ENCODE measurements around the gene CDH24. TPM values are rescaled to one million over a fixed set of nuclear protein-coding genes. Genes with fewer than 3 reads are reported as not detected.

CDH24 gene
- polyA plus RNA-seq, 3 donors = 1.9 to 7.0 (median 4.4) TPM

DNA sequence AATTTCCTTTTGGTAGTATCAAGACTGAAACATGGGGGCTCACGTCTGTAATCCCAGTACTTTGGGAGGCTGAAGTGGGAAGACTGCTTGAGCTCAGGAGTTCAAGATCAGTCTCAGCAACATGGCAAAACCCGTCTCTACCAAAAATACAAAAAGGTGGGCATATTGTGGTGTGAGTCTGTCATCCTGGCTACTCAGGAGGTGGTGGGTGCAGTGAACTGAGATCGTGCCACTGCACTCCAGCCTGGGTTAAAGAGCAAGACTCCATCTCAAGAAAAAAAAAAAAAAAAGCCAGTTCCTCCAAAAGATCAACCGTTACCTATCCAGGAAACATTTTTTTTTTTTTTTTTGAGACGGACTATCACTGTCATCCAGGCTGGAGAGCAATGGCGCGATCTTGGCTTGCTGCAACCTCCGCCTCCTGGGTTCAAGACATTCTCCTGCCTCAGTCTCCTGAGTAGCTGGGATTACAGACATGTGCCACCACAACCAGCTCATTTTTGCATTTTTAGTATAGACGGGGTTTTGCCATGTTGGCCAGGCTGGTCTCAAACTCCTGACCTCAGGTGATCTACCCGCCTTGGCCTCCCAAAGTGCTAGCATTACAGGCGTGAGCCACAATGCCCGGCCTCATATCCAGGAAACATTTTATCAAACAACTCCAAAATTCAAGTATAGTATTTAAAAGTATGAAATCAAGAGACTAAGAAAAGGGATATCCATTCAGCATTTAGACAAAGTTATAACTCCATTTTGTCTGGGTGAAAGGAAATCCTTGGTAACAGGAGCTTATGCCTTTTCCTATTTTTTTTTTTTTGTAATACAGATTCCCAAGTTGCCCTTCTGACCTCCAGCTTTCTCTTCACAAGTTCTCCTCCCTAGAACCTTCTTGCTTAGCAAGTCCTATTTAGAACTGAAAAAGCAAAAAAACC is 34.2 kb upstream of the CDH24 start:
- no peak overlapping the region for H3K27ac ChIP-seq (ENCODE audit: low read depth, low read length)
- 80 to 84% (median 84%) methylated on average over 11 to 12 of the region's 12 CpGs for WGBS, 3 donors

GRCh38 chr14:23090254-23090636 is 32.9 kb upstream of the CDH24 start:
- H3K27ac ChIP-seq (ENCODE audit: low read depth, low read length) = no peak overlapping the region
- 85 to 87% (median 85%) methylated on average over 4 of the region's 4 CpGs for WGBS, 3 donors

- WGBS, 3 donors = 89 to 94% (median 89%) methylated on average over 12 of the region's 12 CpGs
- H3K27ac ChIP-seq (ENCODE audit: low read depth, low read length) = no peak overlapping the region
Observed at GRCh38 chr14:23089498-23090253, 32.4 kb upstream of the CDH24 start.

- no peak overlapping the region for H3K27ac ChIP-seq (ENCODE audit: low read depth, low read length)
Observed at GRCh38 chr14:23086565-23086964, 29.2 kb upstream of the CDH24 start.

GRCh38 chr14:23085458-23085857 is 28.1 kb upstream of the CDH24 start:
- H3K27ac ChIP-seq (ENCODE audit: low read depth, low read length) = no peak overlapping the region
- WGBS, 3 donors = 68 to 81% (median 80%) methylated on average over 3 of the region's 3 CpGs

More at GRCh38 chr14:23086565-23086964, 29.2 kb upstream of the CDH24 start:
- 87 to 94% (median 89%) methylated on average over 1 of the region's 1 CpG for WGBS, 3 donors

- H3K27ac ChIP-seq (ENCODE audit: low read depth, low read length) = no peak overlapping the region
- 74 to 89% (median 83%) methylated on average over 1 of the region's 1 CpG for WGBS, 3 donors
Observed at GRCh38 chr14:23080474-23080873, 23.2 kb upstream of the CDH24 start.

GRCh38 chr14:23079716-23080115 is 22.4 kb upstream of the CDH24 start:
- WGBS, 3 donors = 82 to 88% (median 83%) methylated on average over 2 of the region's 2 CpGs
- no peak overlapping the region for H3K27ac ChIP-seq (ENCODE audit: low read depth, low read length)

- WGBS, 3 donors = 18 to 52% (median 22%) methylated on average over 2 of the region's 2 CpGs
- H3K27ac ChIP-seq (ENCODE audit: low read depth, low read length) = no peak overlapping the region
Observed at GRCh38 chr14:23078692-23079116, 21.4 kb upstream of the CDH24 start.

GRCh38 chr14:23077962-23078361 is 20.6 kb upstream of the CDH24 start:
- H3K27ac ChIP-seq (ENCODE audit: low read depth, low read length) = no peak overlapping the region
- 67 to 83% (median 78%) methylated on average over 5 of the region's 5 CpGs for WGBS, 3 donors

DNA sequence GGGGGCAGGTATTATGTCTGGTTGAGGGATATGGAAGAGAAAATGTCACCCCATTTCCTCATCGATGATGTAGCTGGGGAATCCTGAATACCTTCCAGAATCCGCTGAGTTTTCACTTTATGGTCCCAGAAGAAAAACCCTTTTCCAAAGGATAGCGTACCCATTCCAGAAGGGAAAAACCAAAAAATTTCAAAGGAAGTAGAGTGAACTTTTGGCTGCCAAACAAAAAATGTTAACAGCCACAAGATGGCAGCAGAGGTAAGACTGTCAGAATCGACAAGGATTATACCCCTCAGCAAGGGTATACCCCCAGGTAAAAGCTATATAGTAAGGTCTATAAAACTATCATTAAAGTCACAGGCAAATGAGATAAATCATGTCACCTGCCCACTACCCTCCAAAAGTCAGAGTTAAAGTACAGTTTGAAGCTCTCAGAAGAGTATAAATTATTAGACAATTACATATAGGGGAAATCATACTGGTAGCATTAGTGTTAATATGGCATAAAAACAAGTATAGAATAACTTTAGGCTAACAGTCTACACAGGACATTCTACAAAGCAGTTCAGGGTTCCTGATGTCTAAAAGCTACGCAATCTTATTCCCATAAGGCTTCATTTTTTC is 19.6 kb upstream of the CDH24 start:
- WGBS, 3 donors = 59 to 63% (median 61%) methylated on average over 5 of the region's 5 CpGs
- H3K27ac ChIP-seq (ENCODE audit: low read depth, low read length) = no peak overlapping the region

GRCh38 chr14:23074906-23075305 is 17.6 kb upstream of the CDH24 start:
- WGBS, 3 donors = 95 to 100% (median 97%) methylated on average over 1 of the region's 1 CpG
- H3K27ac ChIP-seq (ENCODE audit: low read depth, low read length) = no peak overlapping the region

- 26 to 53% (median 51%) methylated on average over 5 of the region's 5 CpGs for WGBS, 3 donors
- H3K27ac ChIP-seq (ENCODE audit: low read depth, low read length) = peak overlapping the region; percentile 9
Observed at GRCh38 chr14:23071921-23072539, 14.7 kb upstream of the CDH24 start.

- H3K27ac ChIP-seq (ENCODE audit: low read depth, low read length) = no peak overlapping the region
- WGBS, 3 donors = 1 to 3% (median 2%) methylated on average over 14 of the region's 14 CpGs
Observed at GRCh38 chr14:23071244-23071920, 14.1 kb upstream of the CDH24 start.

DNA sequence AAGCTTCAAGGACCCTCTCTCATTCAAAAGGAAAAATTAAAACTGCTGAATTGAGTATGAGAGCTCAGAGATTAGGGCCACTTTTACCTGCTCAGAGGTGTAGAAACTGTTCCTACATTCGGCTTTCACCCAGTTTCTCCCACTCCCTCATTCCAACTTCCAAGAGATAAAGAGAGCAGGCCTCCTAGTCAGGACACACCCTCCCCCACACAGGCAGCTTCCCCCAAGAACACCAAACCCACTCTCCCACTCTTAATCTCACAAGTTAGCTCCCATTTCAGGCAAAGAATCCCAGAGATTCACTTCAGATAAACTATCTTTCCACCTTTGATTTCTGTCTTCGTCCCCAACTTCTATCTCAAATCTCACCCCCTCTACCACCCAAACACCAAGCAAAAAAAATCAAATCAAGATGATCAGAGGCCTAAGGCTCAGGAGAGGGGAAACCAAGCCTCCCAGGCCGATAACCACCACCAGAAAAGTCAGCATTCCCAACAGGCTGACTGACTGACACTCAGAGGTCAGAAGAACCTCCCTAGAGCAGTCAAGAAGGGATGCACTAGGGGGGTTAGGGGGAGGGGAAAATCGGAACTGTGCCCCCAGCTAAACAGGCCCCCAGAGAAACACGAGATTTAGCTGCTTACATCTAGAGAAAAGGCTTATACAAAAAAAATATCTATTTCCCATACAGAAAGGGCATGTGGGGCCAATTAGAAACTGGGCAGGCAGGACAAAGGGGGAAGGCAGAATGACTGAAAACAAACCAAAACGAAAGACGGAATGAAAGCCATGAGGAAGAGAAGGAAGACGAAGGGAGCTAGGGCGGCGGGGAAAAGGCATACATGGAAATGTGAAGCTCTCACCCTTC is 13.2 kb upstream of the CDH24 start:
- whole genome bisulfite sequencing, 3 donors = 11 to 15% (median 15%) methylated on average over 10 of the region's 10 CpGs
- H3K27ac ChIP-seq (ENCODE audit: low read depth, low read length) = no peak overlapping the region

DNA sequence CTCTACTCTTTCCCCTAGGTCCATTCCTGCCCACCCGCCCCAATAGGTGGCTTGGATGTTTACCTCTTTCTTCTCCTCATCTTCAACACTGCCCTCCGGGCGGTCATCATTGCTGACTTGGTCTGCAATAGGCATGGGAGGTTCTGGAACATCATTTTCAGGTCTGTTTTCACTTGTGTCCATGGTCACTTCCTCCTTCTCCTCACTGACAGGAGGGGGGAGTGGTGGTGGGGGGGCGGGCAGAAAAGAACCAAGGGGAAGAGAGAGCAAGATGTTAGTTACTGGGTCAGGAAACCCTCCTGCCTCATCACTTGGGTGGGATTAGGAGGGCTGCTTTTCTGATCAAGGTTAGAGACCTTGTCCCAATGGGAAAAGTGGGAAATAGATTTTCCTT is 12.1 kb upstream of the CDH24 start:
- 72 to 80% (median 77%) methylated on average over 4 of the region's 4 CpGs for WGBS, 3 donors
- no peak overlapping the region for H3K27ac ChIP-seq (ENCODE audit: low read depth, low read length)

GRCh38 chr14:23068789-23069412 is 11.6 kb upstream of the CDH24 start:
- WGBS, 3 donors = 27 to 32% (median 30%) methylated on average over 8 of the region's 8 CpGs
- H3K27ac ChIP-seq (ENCODE audit: low read depth, low read length) = no peak overlapping the region

Measured in adipose tissue (tissue), 3 donors.